GM19193 (cell line): Measurements from ENCODE around the gene UBE2D3.

Source experiments
- POLR2A ChIP-seq: IDR thresholded peaks from 4 replicates; pipeline ENCODE4 v1.6.1; 2011; ENCODE audit not compliant: insufficient read depth, insufficient read length; ENCODE audit errors: extremely low read depth

Gene UBE2D3

GRCh38 chr4:102759831-102760644, 67.3 kb downstream of the UBE2D3 start:
- no peak for TF ChIP-seq POLR2A

GRCh38 chr4:102758241-102759160, 68.8 kb downstream of the UBE2D3 start:
- TF ChIP-seq POLR2A: no peak

- TF ChIP-seq POLR2A: no peak
Measured at GRCh38 chr4:102757681-102758080, 69.7 kb downstream of the UBE2D3 start.

- no peak for TF ChIP-seq POLR2A
Measured at GRCh38 chr4:102754044-102754443, 73.3 kb downstream of the UBE2D3 start.

- TF ChIP-seq POLR2A: no peak
Measured at GRCh38 chr4:102751941-102752340, 75.4 kb downstream of the UBE2D3 start.
